GM19455 (cell line): Measurements from ENCODE around the gene LCOR.
"Not testable (repeated sequence)": the region's sequence is repeated elsewhere in the genome, so short reads cannot be mapped to it uniquely, and the experiment has no call there.

Experiments
- ATAC-seq: cut with Tn5 transposase; IDR thresholded peaks from one replicate; pipeline ENCODE4 v1.9.1; 2021; ENCODE audit not compliant: unreplicated experiment

LCOR gene

GRCh38 chr10:96831867-96832720 lies at the start of gene LCOR:
TSS of gene LCOR (plus strand) at chr10:96832298. CDS start at chr10:96949058, 116,760 bp downstream.
- peak; percentile 65 for ATAC-seq

GRCh38 chr10:96784253-96784652 lies 47.8 kb upstream of the LCOR start:
- no peak for ATAC-seq

GRCh38 chr10:96789571-96790108 lies 42.5 kb upstream of the LCOR start:
- ATAC-seq, result no peak

- ATAC-seq, result no peak
Measured at GRCh38 chr10:96791902-96792301, 40.2 kb upstream of the LCOR start.

- ATAC-seq, result no peak
Measured at GRCh38 chr10:96794836-96795733, 37.0 kb upstream of the LCOR start.

GRCh38 chr10:96797485-96797884 lies 34.6 kb upstream of the LCOR start:
- ATAC-seq, result no peak

GRCh38 chr10:96803288-96803664 lies 28.8 kb upstream of the LCOR start:
- ATAC-seq, result no peak

GRCh38 chr10:96814264-96814663 lies 17.8 kb upstream of the LCOR start:
- ATAC-seq, result no peak

GRCh38 chr10:96818971-96819370 lies 13.1 kb upstream of the LCOR start:
- ATAC-seq, result not testable (repeated sequence)

- no peak for ATAC-seq
Measured at GRCh38 chr10:96820765-96821164, 11.3 kb upstream of the LCOR start.

- no peak for ATAC-seq
Measured at GRCh38 chr10:96826438-96826837, 5.7 kb upstream of the LCOR start.

GRCh38 chr10:96828609-96829008 lies 3.5 kb upstream of the LCOR start:
- no peak for ATAC-seq

GRCh38 chr10:96829029-96829773 lies 2.9 kb upstream of the LCOR start:
- no peak for ATAC-seq

GRCh38 chr10:96830511-96831199 lies 1.4 kb upstream of the LCOR start:
- ATAC-seq, result no peak

GRCh38 chr10:96831200-96831866 lies 765 bp upstream of the LCOR start:
- ATAC-seq, result no peak

GRCh38 chr10:96832721-96833219 lies 672 bp downstream of the LCOR start:
- ATAC-seq, result peak; percentile 60

- ATAC-seq, result peak; percentile 6
Measured at GRCh38 chr10:96833220-96834001, 1.3 kb downstream of the LCOR start.

- no peak for ATAC-seq
Measured at GRCh38 chr10:96834120-96834519, 2.0 kb downstream of the LCOR start.

GRCh38 chr10:96835899-96836298 lies 3.8 kb downstream of the LCOR start:
- ATAC-seq, result no peak
